HepG2 (cell line): ENCODE measurements around the gene GPR37. TPM values are rescaled to one million over a fixed set of nuclear protein-coding genes. Genes with fewer than 3 reads are reported as not detected.

Experiments
- ATAC-seq: fragments of 200-7000 bp; cut with Tn5 transposase; 3 replicates; pipeline ENCODE4 v1.9.1; 2020; ENCODE audit warnings: mild to moderate bottlenecking, moderate library complexity
- BruUV-seq: library from RNA; stranded (reverse); fragments of 400-500 nt; replicated peaks from 2 replicates; lab custom pipeline; 2021; lab: Mats Ljungman, UMichigan
- CTCF ChIA-PET: fragments of 300-600 bp; formaldehyde crosslinking; extraction: SDS; loops from one replicate; lab custom pipeline; 2021; ENCODE audit warnings: low total read pairs, inconsistent platforms, low intra/inter-chr PET ratio; lab: Yijun Ruan, JAX
- POLR2A ChIA-PET: fragments of 350-600 bp; sonication (Branson Sonifier 250); formaldehyde crosslinking; loops from one replicate; lab custom pipeline; 2020; ENCODE audit warnings: antibody characterized with exemption, inconsistent platforms; lab: Yijun Ruan, JAX
- DNase-seq: peaks from one replicate; pipeline ENCODE4 v3.0.0-alpha.2; 2015; ENCODE audit warnings: low spot score
- FAIRE-seq: peaks from 3 replicates; lab custom pipeline; 2011; peaks lifted over from hg19 to GRCh38; lab: Jason Lieb, UNC
- H2AFZ ChIP-seq: one replicate; pipeline ENCODE4 v1.6.1; 2011; ENCODE audit warnings: low read length, inconsistent platforms
- H3K27ac ChIP-seq: fragments of 300-600 bp; 3 replicates; pipeline ENCODE4 v1.8.0; 2011; ENCODE audit warnings: mixed run types, mild to moderate bottlenecking, mixed read lengths, low read length, inconsistent platforms; ENCODE audit not compliant: insufficient read depth; ENCODE audit errors: extremely low read length
- H3K27me3 ChIP-seq, 2 experiments: fragments of 200-600 bp in 1 of 2; 2 replicates in 1 of 2; 3 replicates in 1 of 2; pipeline versions ENCODE4 v1.6.0 to v1.8.0; 2011; ENCODE audit warnings: low read length in 2 of 2, mild to moderate bottlenecking in 2 of 2, moderate library complexity in 2 of 2, inconsistent platforms in 1 of 2; ENCODE audit not compliant: insufficient read depth in 2 of 2, control insufficient read depth in 1 of 2
- H3K36me3 ChIP-seq, 2 experiments: fragments of 200-600 bp in 1 of 2; replicated peaks in 1 of 2; 2 replicates in 1 of 2; 3 replicates in 1 of 2; pipeline versions ENCODE4 v1.5.1 to v1.8.0; 2011; ENCODE audit warnings: low read length in 2 of 2, inconsistent platforms in 1 of 2; ENCODE audit not compliant: insufficient read depth in 2 of 2, control insufficient read depth in 1 of 2
- H3K4me1 ChIP-seq: 2 replicates; pipeline ENCODE4 v1.5.1; 2012; ENCODE audit warnings: low read length, inconsistent platforms; ENCODE audit not compliant: insufficient read depth
- H3K4me2 ChIP-seq: 2 replicates; pipeline ENCODE4 v1.6.0; 2011; ENCODE audit warnings: low read depth, low read length, inconsistent platforms
- H3K4me3 ChIP-seq, 3 experiments: fragments of 200-600 bp in 1 of 3; sonication (generic), shearing (Covaris generic) in 1 of 3; replicated peaks in 1 of 3; 2 replicates each; pipeline ENCODE4 v1.5.1; 2011 to 2016; ENCODE audit warnings: low read length in 3 of 3, inconsistent platforms in 2 of 3, low read depth in 2 of 3, mild to moderate bottlenecking in 2 of 3, control low read depth in 1 of 3, mixed read lengths in 1 of 3; ENCODE audit not compliant: insufficient read depth in 1 of 3
- H3K79me2 ChIP-seq: one replicate; pipeline ENCODE4 v1.6.1; 2011; ENCODE audit warnings: low read length, inconsistent platforms; ENCODE audit not compliant: insufficient read depth
- H3K9ac ChIP-seq: 2 replicates; pipeline ENCODE4 v1.6.0; 2011; ENCODE audit warnings: mild to moderate bottlenecking, low read depth, low read length, inconsistent platforms; ENCODE audit not compliant: insufficient read depth
- H3K9me3 ChIP-seq: 2 replicates; pipeline ENCODE4 v1.5.1; 2012; ENCODE audit warnings: mild to moderate bottlenecking, low read length
- H4K20me1 ChIP-seq: 2 replicates; pipeline ENCODE4 v1.6.0; 2011; ENCODE audit warnings: inconsistent platforms, mild to moderate bottlenecking, low read length, moderate library complexity; ENCODE audit not compliant: insufficient read depth
- FOSL2 ChIP-seq: sonication (generic); formaldehyde crosslinking; IDR thresholded peaks from 2 replicates; pipeline ENCODE4 v1.4.0; 2020; ENCODE audit warnings: missing genetic modification reagents
- IKZF1 ChIP-seq: fragments of 450-650 bp; IDR thresholded peaks from 2 replicates; pipeline ENCODE4 v1.7.1; 2016
- KDM5A ChIP-seq: fragments of 200-600 bp; sonication (generic); IDR thresholded peaks from 2 replicates; pipeline ENCODE4 v1.7.0; 2018; ENCODE audit warnings: antibody characterized with exemption, mild to moderate bottlenecking, low read length, borderline replicate concordance
- NR0B2 ChIP-seq: sonication (generic); formaldehyde crosslinking; IDR thresholded peaks from 2 replicates; pipeline ENCODE4 v1.4.0; 2020; ENCODE audit warnings: mild to moderate bottlenecking, missing genetic modification reagents
- PHF8 ChIP-seq: sonication (generic); formaldehyde crosslinking; IDR thresholded peaks from 2 replicates; pipeline ENCODE4 v1.5.0; 2020; ENCODE audit warnings: missing genetic modification reagents
- RCOR2 ChIP-seq: IDR thresholded peaks from 2 replicates; pipeline ENCODE4 v1.6.1; 2016; ENCODE audit warnings: missing biosample characterization, missing genetic modification reagents
- RFXANK ChIP-seq: IDR thresholded peaks from 2 replicates; pipeline ENCODE4 v1.6.1; 2016
- SMAD9 ChIP-seq: sonication (generic); formaldehyde crosslinking; IDR thresholded peaks from 2 replicates; pipeline ENCODE4 v1.5.1; 2020; ENCODE audit warnings: mild to moderate bottlenecking, missing genetic modification reagents
- SMC3 ChIP-seq: IDR thresholded peaks from 2 replicates; pipeline ENCODE4 v1.6.1; 2011; ENCODE audit warnings: low read length, improper control_type of control experiment
- TARDBP ChIP-seq: sonication (generic); formaldehyde crosslinking; IDR thresholded peaks from 2 replicates; pipeline ENCODE4 v1.8.0; 2022; ENCODE audit warnings: mild to moderate bottlenecking, missing genetic modification reagents
- TFAP4 ChIP-seq: sonication (generic); IDR thresholded peaks from 2 replicates; pipeline ENCODE4 v1.6.1; 2016; ENCODE audit warnings: low read depth, borderline replicate concordance
- U2AF2 ChIP-seq: fragments of 200-400 bp; formaldehyde crosslinking; IDR thresholded peaks from 2 replicates; pipeline ENCODE4 v1.6.1; 2017; ENCODE audit warnings: low read depth, mild to moderate bottlenecking, low read length
- ZFP62 ChIP-seq: sonication (generic); formaldehyde crosslinking; IDR thresholded peaks from 2 replicates; pipeline ENCODE4 v1.4.0; 2020; ENCODE audit warnings: missing genetic modification reagents
- ZNF343 ChIP-seq: sonication (generic); formaldehyde crosslinking; IDR thresholded peaks from 2 replicates; pipeline ENCODE4 v1.4.0; 2020; ENCODE audit warnings: mild to moderate bottlenecking, missing genetic modification reagents
- ZSCAN31 ChIP-seq: sonication (generic); formaldehyde crosslinking; IDR thresholded peaks from 2 replicates; pipeline ENCODE4 v1.5.0; 2020; ENCODE audit warnings: low read depth, mild to moderate bottlenecking, missing genetic modification reagents
- WGBS: methylation state at CpG from one replicate; pipeline ENCODE4 v1.1.6; 2017; ENCODE audit warnings: low lambda C conversion rate; 5-methylcytosine and 5-hydroxymethylcytosine counted together
- in situ Hi-C: cut with HindIII; loops from 2 replicates; pipeline ENCODE4 v1.10.0; 2017; ENCODE audit warnings: low pct_unique_long_range_greater_than_20kb; ENCODE audit not compliant: extremely low pct_ligation_motif_present
- intact Hi-C: fragments of 100-400 bp; cut with micrococcal nuclease; formaldehyde crosslinking; loops from one replicate; pipeline ENCODE4 v1.10.0; 2022; ENCODE audit not compliant: unreplicated experiment
- polyA plus RNA-seq, 8 experiments: library from polyadenylated mRNA; depleted of rRNA in 3 of 8; stranded (reverse) in 7 of 8; unstranded in 1 of 8; fragments of >200 nt; fragmentation: Illumina TruSeq in 4 of 8; extraction: Trizol in 4 of 8; gene quantifications; 2 replicates each; pipeline versions ENCODE4 v1.2.1 to v1.2.3, GENCODE V29; 2011 to 2016; ENCODE audit warnings: low read depth in 4 of 8, missing spikeins in 1 of 8, mixed read lengths in 1 of 8; ENCODE audit not compliant: insufficient read depth in 1 of 8
- total RNA-seq, 5 experiments: library from RNA; depleted of rRNA; stranded (reverse); fragments of >200 nt; fragmentation: Illumina TruSeq; extraction: Trizol; gene quantifications; 2 replicates each; pipeline ENCODE4 v1.2.3, GENCODE V29; 2016; ENCODE audit warnings: low read depth in 1 of 5

Gene GPR37
- total and polyA plus RNA-seq, 2 of the 13 experiments (the other 11 are each of a cell fraction or from before 2014, with no cell fraction given), result not detected

- Histone ChIP-seq H3K4me2 (no peak overlapping the region), H3K4me1 (peaks cover 20% of the 10 kb centered on the region), H3K36me3 (no peaks in the 10 kb centered on the region), H3K79me2 (no peaks in the 10 kb centered on the region), H3K9me3 (no peaks in the 10 kb centered on the region), H3K27me3 (no peaks in the 10 kb centered on the region), H3K4me3 (no peak overlapping the region), H2AFZ (no peak overlapping the region), H4K20me1 (no peaks in the 10 kb centered on the region), H3K9ac (no peak overlapping the region), H3K27ac (no peak overlapping the region)
- no peak for DNase-seq
- CTCF ChIA-PET, result no interaction called here
- POLR2A ChIA-PET, result interaction anchor here (1.2 kb wide), 1 partner anchor 39 kb away, joined by 4 read pairs; no protein-coding TSS in a partner anchor
- 32% methylated on average over 5 of the region's 5 CpGs for WGBS
- TF ChIP-seq ZNF343 (CRISPR knock-in tag), result no peak
- TF ChIP-seq ZFP62 (CRISPR knock-in tag), result no peak
- TF ChIP-seq SMAD9 (CRISPR knock-in tag), result no peak
- TF ChIP-seq TARDBP (CRISPR knock-in tag), result no peak
- no peak for TF ChIP-seq SMC3
- no peak for TF ChIP-seq PHF8 (CRISPR knock-in tag)
- no peak for TF ChIP-seq NR0B2 (CRISPR knock-in tag)
- TF ChIP-seq RFXANK (CRISPR knock-in tag), result no peak
- in situ Hi-C loops (no loop called here), intact Hi-C loops (no loop called here)
- ATAC-seq, result no peak
- no peak for FAIRE-seq
- BruUV-seq, result no TSS peak
Observed at GRCh38 chr7:124724079-124724478, 41.5 kb downstream of the GPR37 start.

- no peak overlapping the region for H3K9ac ChIP-seq
- H3K9me3 ChIP-seq, result no peaks in the 10 kb centered on the region
- H3K4me1 ChIP-seq, result peaks cover 22% of the 10 kb centered on the region
- H3K27ac ChIP-seq, result no peak overlapping the region
- DNase-seq (peak; percentile 16), ATAC-seq (no peak), FAIRE-seq (no peak)
- ChIA-PET CTCF (no interaction called here), POLR2A (no interaction called here)
- no peaks in the 10 kb centered on the region for H3K27me3 ChIP-seq
- TF ChIP-seq ZSCAN31 (CRISPR knock-in tag) (no peak), U2AF2 (no peak), FOSL2 (CRISPR knock-in tag) (peak; percentile 41; the same call in 1 of the 2 replicates), RCOR2 (CRISPR knock-in tag) (no peak), KDM5A (no peak), TFAP4 (no peak), IKZF1 (no peak)
- H3K4me2 ChIP-seq, result no peak overlapping the region
- no peaks in the 10 kb centered on the region for H3K79me2 ChIP-seq
- WGBS, result 17% methylated on average over 2 of the region's 2 CpGs
- no peaks in the 10 kb centered on the region for H4K20me1 ChIP-seq
- no peak overlapping the region for H3K4me3 ChIP-seq
- H2AFZ ChIP-seq, result no peak overlapping the region
- in situ Hi-C loops, result no loop called here
- intact Hi-C loops, result no loop called here
- H3K36me3 ChIP-seq, result no peaks in the 10 kb centered on the region
- no TSS peak for BruUV-seq
Observed at GRCh38 chr7:124723012-124723411, 42.6 kb downstream of the GPR37 start.
